Measurements from ENCODE around the gene ATN1.

The ATN1 gene

GRCh38 chr12:6923851-6924250, 3.9 kb upstream of the ATN1 start:
- peaks cover 2% of the 10 kb centered on the region for H3K36me3 ChIP-seq (ENCODE audit: control insufficient read depth, insufficient read depth, low read length)
- H3K27me3 ChIP-seq (replicated peaks; ENCODE audit: control insufficient read depth, insufficient read depth, low read length) = no peaks in the 10 kb centered on the region
- TF ChIP-seq CTCF (IDR thresholded peaks at IDR 0.05; ENCODE audit: insufficient read depth, low read length, poor library complexity, severe bottlenecking) = no peak
- no peak overlapping the region for H3K4me3 ChIP-seq (replicated peaks; ENCODE audit: low read depth, low read length)
- DNase-seq (ENCODE audit: extremely low read depth, insufficient read length) = no peak

GRCh38 chr12:6925239-6925539, 2.6 kb upstream of the ATN1 start:
- DNase-seq (ENCODE audit: extremely low read depth, insufficient read length) = no peak
- H3K27me3 ChIP-seq (replicated peaks; ENCODE audit: control insufficient read depth, insufficient read depth, low read length) = no peaks in the 10 kb centered on the region
- TF ChIP-seq CTCF (IDR thresholded peaks at IDR 0.05; ENCODE audit: insufficient read depth, low read length, poor library complexity, severe bottlenecking) = no peak
- H3K36me3 ChIP-seq (ENCODE audit: control insufficient read depth, insufficient read depth, low read length) = peaks cover 2% of the 10 kb centered on the region
- H3K4me3 ChIP-seq (replicated peaks; ENCODE audit: low read depth, low read length) = no peak overlapping the region

DNA sequence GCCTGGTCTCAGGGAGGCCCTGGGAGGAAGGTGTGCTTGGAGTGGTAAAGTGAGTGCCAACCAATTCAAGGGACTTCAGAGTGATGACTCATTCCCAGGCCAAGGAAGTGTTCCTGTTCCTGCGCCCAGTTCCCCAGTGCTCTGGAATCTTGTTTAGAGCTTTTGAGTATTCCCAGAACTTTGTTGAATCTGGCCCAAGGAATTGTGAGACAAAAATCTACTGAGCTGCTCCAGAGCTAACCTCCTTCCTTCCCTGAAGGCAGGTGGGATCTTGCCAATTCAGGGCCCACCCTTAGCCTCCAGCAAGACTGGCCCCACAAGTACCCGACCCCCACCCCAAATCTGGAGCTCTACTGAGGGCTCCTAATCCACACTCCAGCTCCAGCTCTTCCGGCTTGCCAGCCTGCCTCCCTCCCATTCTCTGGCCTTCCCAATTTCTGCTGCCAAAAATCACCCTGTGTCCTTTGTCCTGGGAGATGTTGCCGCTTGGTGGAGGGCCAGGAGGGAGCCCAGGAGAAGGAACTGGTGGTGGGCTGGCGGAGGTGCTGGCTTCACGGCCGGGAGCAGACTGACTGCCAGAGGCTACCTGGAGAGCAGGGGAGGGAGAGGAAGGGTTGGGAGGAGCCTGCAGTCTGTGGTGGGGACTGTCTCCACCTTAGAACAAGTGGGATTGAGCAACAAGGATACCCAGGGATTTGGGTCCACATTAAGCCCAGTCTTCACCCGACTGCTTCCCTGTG, 2.0 kb upstream of the ATN1 start:
- TF ChIP-seq CTCF (IDR thresholded peaks at IDR 0.05; ENCODE audit: insufficient read depth, low read length, poor library complexity, severe bottlenecking) = no peak
- DNase-seq (ENCODE audit: extremely low read depth, insufficient read length) = no peak
- no peak overlapping the region for H3K4me3 ChIP-seq (replicated peaks; ENCODE audit: low read depth, low read length)
- peaks cover 2% of the 10 kb centered on the region for H3K36me3 ChIP-seq (ENCODE audit: control insufficient read depth, insufficient read depth, low read length)
- H3K27me3 ChIP-seq (replicated peaks; ENCODE audit: control insufficient read depth, insufficient read depth, low read length) = no peaks in the 10 kb centered on the region

DNA sequence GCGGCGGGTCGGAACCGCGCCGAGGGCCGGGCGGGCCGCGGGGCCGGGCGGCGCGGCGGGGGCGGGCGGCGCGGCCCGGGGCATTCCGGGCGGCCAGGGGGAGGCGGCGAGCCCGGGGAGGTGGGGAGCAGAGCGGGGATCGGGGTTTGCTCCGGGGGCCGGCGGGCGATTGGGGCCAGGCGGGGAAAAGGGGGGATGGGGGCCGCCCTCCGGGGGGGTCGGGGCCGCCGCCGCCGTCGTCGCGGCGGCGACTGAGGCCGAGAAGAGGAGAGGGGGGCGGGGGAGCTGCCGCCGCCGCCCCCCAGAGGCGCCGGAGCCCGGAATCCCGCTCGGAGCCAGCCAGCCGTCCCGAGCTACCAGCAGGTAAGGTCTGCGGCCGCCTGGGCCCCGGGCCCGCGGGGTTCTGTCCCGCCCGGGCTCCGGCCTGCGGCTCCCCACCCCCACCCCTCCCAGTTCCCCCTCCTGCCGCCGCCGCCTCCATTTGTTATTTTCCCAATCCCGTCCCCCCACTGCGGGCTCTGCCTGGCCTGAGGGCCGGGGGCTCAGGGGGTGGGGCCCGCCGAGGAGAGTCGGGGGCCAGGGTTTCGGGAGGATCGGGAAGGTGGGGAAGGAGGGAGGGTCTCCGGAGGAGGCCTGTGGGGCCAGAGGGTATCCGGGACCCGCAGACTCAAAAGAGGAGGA, 403 bp downstream of the ATN1 start:
- no peak for DNase-seq (ENCODE audit: extremely low read depth, insufficient read length)
- Histone ChIP-seq H3K36me3 (ENCODE audit: control insufficient read depth, insufficient read depth, low read length) (no peaks in the 10 kb centered on the region; the same call in 1 of the 2 replicates), H3K4me3 (replicated peaks; ENCODE audit: low read depth, low read length) (peak overlapping the region; percentile 89), H3K27me3 (replicated peaks; ENCODE audit: control insufficient read depth, insufficient read depth, low read length) (no peaks in the 10 kb centered on the region)
- no peak for TF ChIP-seq CTCF (IDR thresholded peaks at IDR 0.05; ENCODE audit: insufficient read depth, low read length, poor library complexity, severe bottlenecking)

GRCh38 chr12:6928703-6929407, 1.1 kb downstream of the ATN1 start:
- no peak for TF ChIP-seq CTCF (IDR thresholded peaks at IDR 0.05; ENCODE audit: insufficient read depth, low read length, poor library complexity, severe bottlenecking)

More at GRCh38 chr12:6928703-6929407, 1.1 kb downstream of the ATN1 start:
- peak overlapping the region; percentile 89 for H3K4me3 ChIP-seq (replicated peaks; ENCODE audit: low read depth, low read length)
- no peak for DNase-seq (ENCODE audit: extremely low read depth, insufficient read length)
- no peaks in the 10 kb centered on the region for H3K27me3 ChIP-seq (replicated peaks; ENCODE audit: control insufficient read depth, insufficient read depth, low read length)
- no peaks in the 10 kb centered on the region; the same call in none of the 2 replicates for H3K36me3 ChIP-seq (ENCODE audit: control insufficient read depth, insufficient read depth, low read length)
